Upper lobe of left lung (tissue), 6 donors: ENCODE results near the gene ZCCHC7. TPM values are rescaled to one million over a fixed set of nuclear protein-coding genes. Genes with fewer than 3 reads are reported as not detected.

Experiments used
- ATAC-seq, 2 donors: fragments of 200-7000 bp; cut with Tn5 transposase; one replicate each; pipeline ENCODE4 v1.9.1; 2022; ENCODE audit warnings: mild to moderate bottlenecking in 2 of 2, moderate library complexity in 2 of 2; ENCODE audit not compliant: low FRiP score in 2 of 2
- DNase-seq, 2 donors: peaks; one replicate each; pipeline ENCODE4 v3.0.0-alpha.2; 2019 to 2020
- H3K27ac ChIP-seq, 4 donors: fragments of 200-600 bp; sonication (generic); one replicate each; pipeline ENCODE4 v1.5.1; 2016 to 2019
- H3K27me3 ChIP-seq, 4 donors: fragments of 200-600 bp; sonication (generic); one replicate each; pipeline ENCODE4 v1.5.1; 2017 to 2019
- H3K36me3 ChIP-seq, 4 donors: fragments of 200-600 bp; sonication (generic); one replicate each; pipeline ENCODE4 v1.5.1; 2016 to 2019
- H3K4me1 ChIP-seq, 4 donors: fragments of 200-600 bp; sonication (generic); one replicate each; pipeline ENCODE4 v1.5.1; 2018 to 2019
- H3K4me3 ChIP-seq, 4 donors: fragments of 200-600 bp; sonication (generic); one replicate each; pipeline ENCODE4 v1.5.1; 2017 to 2019; ENCODE audit warnings: mild to moderate bottlenecking in 2 of 4, moderate library complexity in 1 of 4
- H3K9me3 ChIP-seq, 4 donors: fragments of 200-600 bp; sonication (generic); one replicate each; pipeline ENCODE4 v1.5.1; 2018 to 2019
- CTCF ChIP-seq, 6 experiments: fragments of 450-650 bp in 4 of 6; fragments of 200-600 bp in 2 of 6; sonication (generic) in 2 of 6; IDR thresholded peaks; one replicate each; pipeline ENCODE4 v1.5.1; 2016 to 2019; ENCODE audit warnings: antibody characterized with exemption in 6 of 6
- EP300 ChIP-seq, 4 donors: sonication (generic); formaldehyde crosslinking; IDR thresholded peaks; one replicate each; pipeline ENCODE4 v1.5.1; 2017; ENCODE audit warnings: antibody characterized with exemption in 4 of 4, control low read depth in 2 of 4
- POLR2A ChIP-seq, 4 donors: fragments of 450-650 bp; IDR thresholded peaks; one replicate each; pipeline ENCODE4 v1.5.1; 2016 to 2017; ENCODE audit warnings: antibody characterized with exemption in 4 of 4, mild to moderate bottlenecking in 2 of 4
- POLR2AphosphoS5 ChIP-seq, 2 donors: sonication (generic); formaldehyde crosslinking; IDR thresholded peaks; one replicate each; pipeline ENCODE4 v1.5.1; 2017; ENCODE audit warnings: antibody characterized with exemption in 2 of 2
- WGBS, 2 donors: methylation state at CpG; one replicate each; pipeline ENCODE4 v1.1.5; 2017 to 2018; 5-methylcytosine and 5-hydroxymethylcytosine counted together
- total RNA-seq, 6 donors: library from RNA; depleted of rRNA in 4 of 6; stranded (reverse); fragments of >200 nt in 4 of 6; gene quantifications; one replicate each; pipeline versions ENCODE4 v1.1.0 to v1.2.1, GENCODE V29; 2016 to 2021
- donor health status: DM: no; HTN: no; CAD: no; lungs with moderate emphysema.
- donor health status: DM: no; HTN: yes; CAD: no; lungs with severe emphysema.

Gene ZCCHC7
- total RNA-seq, 6 donors from 2014 or later, result 11.1 to 44.0 (median 18.7) TPM

GRCh38 chr9:37221489-37222106, 101.2 kb downstream of the ZCCHC7 start:
- WGBS, 2 donors, result 92 to 93% methylated on average over 1 of the region's 1 CpG
- Histone ChIP-seq H3K9me3 (no peaks in the 10 kb centered on the region), H3K27ac (no peak overlapping the region), H3K4me3 (no peak overlapping the region), H3K4me1 (no peaks in the 10 kb centered on the region), H3K27me3 (no peaks in the 10 kb centered on the region), H3K36me3 (no peaks in the 10 kb centered on the region)
- TF ChIP-seq POLR2AphosphoS5 (IDR thresholded peaks at IDR 0.05) (no peak), EP300 (IDR thresholded peaks at IDR 0.05) (no peak), POLR2A (IDR thresholded peaks at IDR 0.05) (no peak), CTCF (IDR thresholded peaks at IDR 0.05) (no peak)
- ATAC-seq, result no peak
- no peak for DNase-seq

DNA sequence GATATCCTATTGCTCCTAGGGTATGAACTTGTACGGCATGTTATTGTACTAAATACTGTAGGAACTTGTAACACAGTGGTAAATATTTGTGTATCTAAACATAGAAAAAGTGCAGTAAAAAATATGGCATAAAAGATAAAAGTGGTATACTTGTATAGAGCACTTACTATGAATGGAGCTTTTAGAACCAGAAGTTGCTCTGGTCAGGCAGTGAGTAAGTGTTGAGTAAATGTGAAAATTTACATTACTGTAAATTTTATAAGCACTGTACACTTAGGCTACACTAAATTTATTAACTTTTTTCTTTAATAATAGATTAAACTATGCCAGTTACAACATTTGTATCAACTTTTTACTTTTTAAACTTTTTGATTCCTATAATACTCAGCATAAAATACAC, 109.1 kb downstream of the ZCCHC7 start:
- Histone ChIP-seq H3K9me3 (no peaks in the 10 kb centered on the region), H3K4me3 (no peak overlapping the region), H3K36me3 (no peaks in the 10 kb centered on the region), H3K27ac (no peak overlapping the region), H3K4me1 (no peaks in the 10 kb centered on the region), H3K27me3 (no peaks in the 10 kb centered on the region)
- no peak for ATAC-seq
- DNase-seq, result no peak
- 94 to 100% methylated on average over 1 of the region's 1 CpG for WGBS, 2 donors
- TF ChIP-seq POLR2A (IDR thresholded peaks at IDR 0.05) (no peak), EP300 (IDR thresholded peaks at IDR 0.05) (no peak), CTCF (IDR thresholded peaks at IDR 0.05) (no peak), POLR2AphosphoS5 (IDR thresholded peaks at IDR 0.05) (no peak)

- H3K4me1 ChIP-seq, result no peaks in the 10 kb centered on the region
- H3K27ac ChIP-seq, result no peak overlapping the region
- no peaks in the 10 kb centered on the region for H3K36me3 ChIP-seq
- ATAC-seq (no peak), DNase-seq (no peak)
- H3K27me3 ChIP-seq, result no peaks in the 10 kb centered on the region
- no peak overlapping the region for H3K4me3 ChIP-seq
- TF ChIP-seq POLR2A (IDR thresholded peaks at IDR 0.05), result no peak
- TF ChIP-seq CTCF (IDR thresholded peaks at IDR 0.05), result no peak
- no peak for TF ChIP-seq POLR2AphosphoS5 (IDR thresholded peaks at IDR 0.05)
- no peak for TF ChIP-seq EP300 (IDR thresholded peaks at IDR 0.05)
- H3K9me3 ChIP-seq, result no peaks in the 10 kb centered on the region
- WGBS, 2 donors, result 82 to 85% methylated on average over 4 of the region's 4 CpGs
Observed at GRCh38 chr9:37229882-37230482, 109.6 kb downstream of the ZCCHC7 start.

GRCh38 chr9:37236822-37237221, 116.4 kb downstream of the ZCCHC7 start:
- WGBS, 2 donors, result 93 to 98% methylated on average over 2 of the region's 2 CpGs
- H3K27ac ChIP-seq, result no peak overlapping the region
- H3K4me3 ChIP-seq, result no peak overlapping the region
- ATAC-seq (no peak), DNase-seq (no peak)
- H3K27me3 ChIP-seq, result no peaks in the 10 kb centered on the region
- peaks cover 0 to 2% (median 0%) of the 10 kb centered on the region in 4 donors for H3K4me1 ChIP-seq
- H3K9me3 ChIP-seq, result no peaks in the 10 kb centered on the region
- no peak for TF ChIP-seq POLR2A (IDR thresholded peaks at IDR 0.05)
- no peaks in the 10 kb centered on the region for H3K36me3 ChIP-seq

GRCh38 chr9:37238122-37238521, 117.7 kb downstream of the ZCCHC7 start:
- no peak overlapping the region for H3K27ac ChIP-seq
- H3K27me3 ChIP-seq, result no peaks in the 10 kb centered on the region
- H3K36me3 ChIP-seq, result no peaks in the 10 kb centered on the region
- H3K4me3 ChIP-seq, result no peak overlapping the region
- no peak for ATAC-seq
- peaks cover 0 to 2% (median 0%) of the 10 kb centered on the region in 4 donors for H3K4me1 ChIP-seq
- H3K9me3 ChIP-seq, result no peaks in the 10 kb centered on the region
- TF ChIP-seq POLR2AphosphoS5 (IDR thresholded peaks at IDR 0.05) (no peak), CTCF (IDR thresholded peaks at IDR 0.05) (no peak), EP300 (IDR thresholded peaks at IDR 0.05) (no peak), POLR2A (IDR thresholded peaks at IDR 0.05) (no peak)
- DNase-seq, result no peak
